GM12878 (cell line): ENCODE data around the gene CCDC68. TPM values are rescaled to one million over a fixed set of nuclear protein-coding genes. Genes with fewer than 3 reads are reported as not detected.

ENCODE experiments used
- ATAC-seq: fragments of 200-7000 bp; cut with Tn5 transposase; 3 replicates; pipeline ENCODE4 v1.9.1; 2020; ENCODE audit warnings: mild to moderate bottlenecking, moderate library complexity
- BruUV-seq: library from RNA; stranded (reverse); fragments of 400-500 nt; replicated peaks from 2 replicates; lab custom pipeline; 2021; lab: Mats Ljungman, UMichigan
- CTCF ChIA-PET: fragments of 300-600 bp; sonication (Branson Sonifier 250); formaldehyde crosslinking; extraction: SDS; loops from one replicate; lab custom pipeline; 2021; ENCODE audit warnings: inconsistent platforms; lab: Yijun Ruan, JAX
- POLR2A ChIA-PET: fragments of 350-600 bp; formaldehyde crosslinking; extraction: SDS; loops from one replicate; lab custom pipeline; 2021; ENCODE audit warnings: inconsistent platforms; lab: Charles Lee
- RAD21 ChIA-PET: fragments of 300-600 bp; sonication (Branson Sonifier 250); formaldehyde crosslinking; loops from one replicate; lab custom pipeline; 2023; ENCODE audit warnings: antibody characterized with exemption; ENCODE audit not compliant: unreplicated experiment; lab: Charles Lee
- SMC1A ChIA-PET: fragments of 300-600 bp; sonication (Branson Sonifier 250); formaldehyde crosslinking; loops from one replicate; lab custom pipeline; 2023; ENCODE audit not compliant: unreplicated experiment, uncharacterized antibody; lab: Charles Lee
- DNase-seq: peaks from one replicate; pipeline ENCODE4 v3.0.0-alpha.2; 2011; ENCODE audit warnings: low read depth, low spot score
- FAIRE-seq: peaks from 3 replicates; lab custom pipeline; 2011; peaks lifted over from hg19 to GRCh38; lab: Jason Lieb, UNC
- H2AFZ ChIP-seq: 2 replicates; pipeline ENCODE4 v1.6.0; 2011; ENCODE audit warnings: low read depth, low read length, control low read depth; ENCODE audit not compliant: control insufficient read depth
- H3K27ac ChIP-seq: 2 replicates; pipeline ENCODE4 v1.5.1; 2011; ENCODE audit warnings: control low read depth; ENCODE audit not compliant: control insufficient read depth, insufficient read depth
- H3K27me3 ChIP-seq, 2 experiments: replicated peaks in 1 of 2; 2 replicates each; pipeline versions ENCODE4 v1.6.0 to v1.6.1; 2011; ENCODE audit warnings: low read length in 1 of 2; ENCODE audit not compliant: control insufficient read depth in 2 of 2, insufficient read depth in 2 of 2
- H3K36me3 ChIP-seq, 2 experiments: 2 replicates each; pipeline ENCODE4 v1.5.1; 2011; ENCODE audit warnings: low read length in 1 of 2; ENCODE audit not compliant: control insufficient read depth in 2 of 2, insufficient read depth in 2 of 2
- H3K4me1 ChIP-seq: 2 replicates; pipeline ENCODE4 v1.6.1; 2011; ENCODE audit warnings: mild to moderate bottlenecking, low read length, moderate library complexity, mixed read lengths; ENCODE audit not compliant: control insufficient read depth, insufficient read depth
- H3K4me2 ChIP-seq: 2 replicates; pipeline ENCODE4 v1.6.0; 2011; ENCODE audit warnings: control low read depth; ENCODE audit not compliant: control insufficient read depth, insufficient read depth
- H3K4me3 ChIP-seq: fragments of 200-600 bp; sonication (generic); 2 replicates; pipeline ENCODE4 v1.5.1; 2016
- H3K79me2 ChIP-seq: 2 replicates; pipeline ENCODE4 v1.6.0; 2011; ENCODE audit warnings: low read length; ENCODE audit not compliant: control insufficient read depth, insufficient read depth
- H3K9ac ChIP-seq: 2 replicates; pipeline ENCODE4 v1.8.0; 2011; ENCODE audit warnings: low read length, control low read depth, mixed read lengths; ENCODE audit not compliant: control insufficient read depth, insufficient read depth
- H3K9me3 ChIP-seq: replicated peaks from 3 replicates; pipeline ENCODE4 v1.5.1; 2011; ENCODE audit warnings: mild to moderate bottlenecking, low read length; ENCODE audit not compliant: control insufficient read depth, insufficient read depth
- H4K20me1 ChIP-seq: 2 replicates; pipeline ENCODE4 v1.6.0; 2011; ENCODE audit not compliant: control insufficient read depth, insufficient read depth
- BHLHE40 ChIP-seq, 2 experiments: fragments of 450-650 bp in 1 of 2; IDR thresholded peaks; 2 replicates each; pipeline ENCODE4 v1.6.1; 2011 to 2017; ENCODE audit warnings: low read depth in 2 of 2, borderline replicate concordance in 1 of 2, improper control_type of control experiment in 1 of 2, low read length in 1 of 2, mild to moderate bottlenecking in 1 of 2
- CBX3 ChIP-seq: fragments of 200-600 bp; sonication (generic); IDR thresholded peaks from 2 replicates; pipeline ENCODE4 v1.6.1; 2016; ENCODE audit warnings: low read depth, borderline replicate concordance
- ESRRA ChIP-seq: IDR thresholded peaks from 2 replicates; pipeline ENCODE4 v1.6.1; 2012; ENCODE audit warnings: mild to moderate bottlenecking, low read length, improper control_type of control experiment
- HCFC1 ChIP-seq: fragments of 150-350 bp; IDR thresholded peaks from 2 replicates; pipeline ENCODE4 v1.6.1; 2014; ENCODE audit warnings: low read length
- HDAC2 ChIP-seq: fragments of 200-600 bp; sonication (generic); IDR thresholded peaks from 2 replicates; pipeline ENCODE4 v1.6.1; 2017
- HDGF ChIP-seq: fragments of 450-650 bp; IDR thresholded peaks from 2 replicates; pipeline ENCODE4 v1.6.1; 2016; ENCODE audit warnings: antibody characterized with exemption
- IKZF2 ChIP-seq, 2 experiments: fragments of 450-650 bp; IDR thresholded peaks; 2 replicates each; pipeline ENCODE4 v1.6.1; 2017; ENCODE audit warnings: mild to moderate bottlenecking in 2 of 2, moderate library complexity in 2 of 2
- KAT2A ChIP-seq: conservative IDR thresholded peaks from 2 replicates; pipeline ENCODE4 v1.6.1; 2011; ENCODE audit warnings: low read depth, low read length; ENCODE audit not compliant: control insufficient read depth
- POLR2AphosphoS5 ChIP-seq: IDR thresholded peaks from 2 replicates; pipeline ENCODE4 v1.6.1; 2011; ENCODE audit warnings: mild to moderate bottlenecking, low read length, inconsistent platforms
- RB1 ChIP-seq: fragments of 450-650 bp; formaldehyde crosslinking; IDR thresholded peaks from 2 replicates; pipeline ENCODE4 v1.6.1; 2017; ENCODE audit warnings: mild to moderate bottlenecking, borderline replicate concordance
- SMAD1 ChIP-seq: fragments of 450-650 bp; IDR thresholded peaks from 2 replicates; pipeline ENCODE4 v1.6.1; 2018; ENCODE audit warnings: mild to moderate bottlenecking, low read depth; ENCODE audit not compliant: partially characterized antibody
- SMAD5 ChIP-seq: IDR thresholded peaks from 2 replicates; pipeline ENCODE4 v1.6.1; 2016; ENCODE audit warnings: antibody characterized with exemption, low read depth
- SMARCA5 ChIP-seq: fragments of 450-650 bp; IDR thresholded peaks from 2 replicates; pipeline ENCODE4 v1.6.1; 2017; ENCODE audit warnings: mild to moderate bottlenecking
- SUZ12 ChIP-seq: fragments of 200-600 bp; sonication (generic); IDR thresholded peaks from one replicate; pipeline ENCODE4 v1.6.1; 2018; ENCODE audit warnings: antibody characterized with exemption, mild to moderate bottlenecking; ENCODE audit not compliant: unreplicated experiment
- TBL1XR1 ChIP-seq: IDR thresholded peaks from 2 replicates; pipeline ENCODE4 v1.6.1; 2012; ENCODE audit warnings: low read depth, low read length, improper control_type of control experiment
- WRNIP1 ChIP-seq: IDR thresholded peaks from 2 replicates; pipeline ENCODE4 v1.6.1; 2011; ENCODE audit warnings: low read depth, low read length, improper control_type of control experiment, borderline replicate concordance
- ZBTB33 ChIP-seq: fragments of 450-650 bp; IDR thresholded peaks from 2 replicates; pipeline ENCODE4 v1.6.1; 2017; ENCODE audit warnings: mild to moderate bottlenecking
- WGBS: methylation state at CpG from one replicate; pipeline ENCODE4 v1.1.6; 2016; ENCODE audit warnings: low lambda C conversion rate; ENCODE audit not compliant: insufficient replicate concordance, insufficient coverage; ENCODE audit errors: missing lambda C conversion rate; 5-methylcytosine and 5-hydroxymethylcytosine counted together
- in situ Hi-C: fragments of 300-500 bp; cut with MboI; formaldehyde crosslinking; loops from 9 replicates; pipeline ENCODE4 v1.14.3; 2018; ENCODE audit warnings: mixed read lengths
- intact Hi-C: fragments of 100-400 bp; cut with micrococcal nuclease; formaldehyde crosslinking; loops from one replicate; pipeline ENCODE4 v1.14.2; 2022; ENCODE audit not compliant: unreplicated experiment
- polyA plus RNA-seq, 11 experiments: library from polyadenylated mRNA; depleted of rRNA in 4 of 11; unstranded in 6 of 11; stranded (reverse) in 5 of 11; fragments of >200 nt; fragmentation: Nextera tagmentation in 4 of 11; fragmentation: Illumina TruSeq in 1 of 11; extraction: Ambion mirVana in 4 of 11; extraction: Trizol in 1 of 11; gene quantifications; 1 replicate in 1 of 11; 2 replicates in 10 of 11; pipeline versions ENCODE4 v1.2.1 to v1.2.3, GENCODE V29; 2011 to 2016; ENCODE audit warnings: inconsistent platforms in 2 of 11, missing spikeins in 2 of 11, low read depth in 1 of 11
- total RNA-seq, 4 experiments: library from RNA; depleted of rRNA in 3 of 4; stranded (reverse); fragments of >200 nt in 3 of 4; fragmentation: Illumina TruSeq in 1 of 4; extraction: Trizol in 1 of 4; gene quantifications; 2 replicates each; pipeline versions ENCODE4 v1.2.1 to v1.2.3, GENCODE V29; 2013 to 2021

Gene CCDC68
- total and polyA plus RNA-seq, 10 of the 15 experiments (the other 5 are each of a cell fraction or from before 2014, with no cell fraction given), result 0.04 TPM; not detected in 9

- no TSS peak for BruUV-seq
- RAD21 ChIA-PET, result no interaction called here
- 2% methylated on average over 5 of the region's 5 CpGs for WGBS
- Histone ChIP-seq H3K9me3 (no peaks in the 10 kb centered on the region), H3K79me2 (no peaks in the 10 kb centered on the region), H3K36me3 (no peaks in the 10 kb centered on the region), H3K4me3 (no peak overlapping the region), H3K27ac (no peak overlapping the region), H3K4me2 (no peak overlapping the region), H4K20me1 (no peaks in the 10 kb centered on the region), H3K9ac (no peak overlapping the region), H3K4me1 (no peaks in the 10 kb centered on the region), H2AFZ (no peak overlapping the region), H3K27me3 (no peaks in the 10 kb centered on the region)
- SMC1A ChIA-PET, result no interaction called here
- no peak for TF ChIP-seq BHLHE40 (IDR thresholded peaks at IDR 0.05; ENCODE audit: borderline replicate concordance in 1 of 2, low read depth in 2 of 2, low read length in 1 of 2)
- DNase-seq (no peak), FAIRE-seq (no peak), ATAC-seq (no peak)
- intact Hi-C loops (no loop called here), in situ Hi-C loops (no loop called here)
- POLR2A ChIA-PET, result no interaction called here
- CTCF ChIA-PET, result interaction anchor here (0.6 kb wide), 1 partner anchor 1732 kb away, joined by 3 read pairs; no protein-coding TSS in a partner anchor
These were observed 78.7 kb downstream of the CCDC68 start for GRCh38 chr18:54880395-54881105.

- intact Hi-C loops, result no loop called here
- CTCF ChIA-PET, result interaction anchor here (0.6 kb wide), 1 partner anchor 1733 kb away, joined by 3 read pairs; no protein-coding TSS in a partner anchor
- Histone ChIP-seq H3K4me1 (no peaks in the 10 kb centered on the region), H2AFZ (no peak overlapping the region), H3K4me2 (no peak overlapping the region), H4K20me1 (no peaks in the 10 kb centered on the region), H3K9me3 (no peaks in the 10 kb centered on the region), H3K27me3 (no peaks in the 10 kb centered on the region), H3K79me2 (no peaks in the 10 kb centered on the region), H3K9ac (no peak overlapping the region), H3K4me3 (no peak overlapping the region), H3K36me3 (no peaks in the 10 kb centered on the region), H3K27ac (no peak overlapping the region)
- in situ Hi-C loops, result no loop called here
- DNase-seq (no peak), ATAC-seq (no peak), FAIRE-seq (no peak)
- POLR2A ChIA-PET, result no interaction called here
- 20% methylated on average over 4 of the region's 4 CpGs for WGBS
- SMC1A ChIA-PET, result no interaction called here
- BruUV-seq, result no TSS peak
- RAD21 ChIA-PET, result no interaction called here
- TF ChIP-seq TBL1XR1 (no peak), ZBTB33 (no peak), POLR2AphosphoS5 (no peak), RB1 (no peak), HDGF (no peak), KAT2A (no peak), ESRRA (no peak), SMAD1 (no peak), SUZ12 (no peak), CBX3 (no peak), HCFC1 (no peak), SMARCA5 (no peak), HDAC2 (no peak), WRNIP1 (no peak), SMAD5 (no peak), IKZF2 (IDR thresholded peaks at IDR 0.05) (no peak)
These were observed 79.6 kb downstream of the CCDC68 start for GRCh38 chr18:54879691-54880090.
